Amniotic epithelial cell (primary cell): ENCODE results near the gene EML2.
A peak's percentile ranks its signal among the peaks of the same experiment; 100 is the strongest.
"Not testable (repeated sequence)": the region's sequence is repeated elsewhere in the genome, so short reads cannot be mapped to it uniquely, and the experiment has no call there.

ENCODE experiments used
- DNase-seq: peaks from one replicate; pipeline ENCODE4 v3.0.0-alpha.2; 2010; ENCODE audit warnings: low read depth

Gene EML2

GRCh38 chr19:45615795-45616703 is 23.1 kb downstream of the EML2 start:
- peak; percentile 87 for DNase-seq

GRCh38 chr19:45615056-45615455 is 24.1 kb downstream of the EML2 start:
- not testable (repeated sequence) for DNase-seq

DNA sequence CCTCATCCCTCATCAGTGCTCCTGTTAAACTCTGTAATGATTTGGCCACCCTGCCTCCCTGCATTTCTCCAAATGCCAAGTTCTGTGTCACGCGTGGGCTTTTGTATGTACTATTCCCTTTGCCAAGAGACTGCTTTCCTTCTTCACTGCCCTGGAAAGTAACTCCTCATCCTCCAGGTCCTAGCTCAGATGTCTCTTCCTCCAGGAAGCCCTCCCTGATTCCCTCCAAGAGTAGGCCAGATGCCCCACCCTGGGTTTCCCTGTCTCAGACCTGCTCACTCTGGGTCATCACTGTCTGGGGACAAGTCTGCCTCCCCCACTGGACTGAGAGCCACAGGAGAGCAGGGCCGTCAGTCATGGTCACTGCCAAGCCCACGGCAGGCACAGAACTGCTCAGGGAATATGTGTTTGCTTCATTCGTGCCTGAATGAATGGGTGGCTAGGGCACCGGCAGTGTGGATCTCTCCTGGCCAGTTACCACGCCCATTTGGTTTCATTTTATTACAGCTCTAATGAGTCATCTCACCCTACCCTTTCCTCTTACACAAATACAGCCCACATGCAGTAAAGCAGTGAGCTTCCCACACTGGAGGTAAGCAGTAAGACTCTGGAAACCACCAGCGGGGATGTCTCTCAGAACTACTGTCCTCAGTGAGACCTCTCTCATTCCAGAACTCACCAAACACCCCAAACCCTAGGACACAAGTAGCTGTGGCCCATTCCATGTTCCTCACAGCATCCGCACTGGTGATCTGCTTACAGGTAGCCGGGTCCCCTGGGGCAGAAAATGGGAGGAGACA is 25.1 kb downstream of the EML2 start:
- DNase-seq: peak; percentile 92

GRCh38 chr19:45608948-45609347 is 30.2 kb downstream of the EML2 start:
- no peak for DNase-seq

DNA sequence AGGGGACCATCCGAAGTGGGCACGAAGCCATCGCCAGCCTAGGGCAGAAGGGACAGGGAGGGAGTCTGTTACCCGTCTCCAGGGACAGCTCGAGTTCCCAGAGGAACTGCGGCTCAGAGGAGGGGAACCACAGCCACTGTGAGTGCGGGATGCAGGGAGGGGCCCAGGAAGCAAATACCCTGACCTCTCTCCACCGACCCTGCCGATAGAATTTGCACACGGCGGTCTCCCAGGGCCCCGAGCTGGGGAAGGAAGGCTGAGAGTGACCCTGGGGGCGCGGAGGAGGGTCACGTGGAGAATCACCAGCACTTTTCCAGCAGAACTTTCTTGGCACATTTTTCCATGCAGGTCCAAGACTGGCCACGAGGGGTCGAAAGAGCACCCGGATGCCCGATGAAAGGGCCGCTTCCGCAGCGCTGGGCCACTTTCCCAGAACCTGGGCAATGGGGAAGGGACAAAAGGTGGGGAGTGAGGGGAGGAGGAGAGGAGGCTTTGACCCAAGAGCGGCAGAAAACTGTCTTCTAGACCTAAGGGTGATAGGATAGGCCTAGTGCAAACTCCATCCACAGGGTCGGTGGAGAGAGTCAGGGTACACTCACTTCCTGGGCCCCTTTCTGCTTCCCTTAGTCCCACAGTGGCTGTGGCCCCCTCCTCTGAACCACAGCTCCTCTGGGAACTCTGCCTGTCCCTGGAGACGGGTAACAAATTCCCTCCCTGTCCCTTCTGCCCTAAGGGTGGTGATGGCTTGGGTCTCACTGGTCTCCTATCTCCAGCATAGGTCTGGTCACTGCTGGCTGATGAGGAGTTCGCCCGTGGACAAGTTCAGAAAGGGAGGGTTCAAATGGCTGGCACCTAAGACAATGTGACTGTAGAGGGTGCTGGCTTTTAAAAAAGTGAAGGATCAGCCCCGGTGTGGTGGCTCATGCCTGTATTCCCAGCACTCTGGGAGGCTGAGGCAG is 31.8 kb downstream of the EML2 start:
- peak; percentile 58 for DNase-seq

DNA sequence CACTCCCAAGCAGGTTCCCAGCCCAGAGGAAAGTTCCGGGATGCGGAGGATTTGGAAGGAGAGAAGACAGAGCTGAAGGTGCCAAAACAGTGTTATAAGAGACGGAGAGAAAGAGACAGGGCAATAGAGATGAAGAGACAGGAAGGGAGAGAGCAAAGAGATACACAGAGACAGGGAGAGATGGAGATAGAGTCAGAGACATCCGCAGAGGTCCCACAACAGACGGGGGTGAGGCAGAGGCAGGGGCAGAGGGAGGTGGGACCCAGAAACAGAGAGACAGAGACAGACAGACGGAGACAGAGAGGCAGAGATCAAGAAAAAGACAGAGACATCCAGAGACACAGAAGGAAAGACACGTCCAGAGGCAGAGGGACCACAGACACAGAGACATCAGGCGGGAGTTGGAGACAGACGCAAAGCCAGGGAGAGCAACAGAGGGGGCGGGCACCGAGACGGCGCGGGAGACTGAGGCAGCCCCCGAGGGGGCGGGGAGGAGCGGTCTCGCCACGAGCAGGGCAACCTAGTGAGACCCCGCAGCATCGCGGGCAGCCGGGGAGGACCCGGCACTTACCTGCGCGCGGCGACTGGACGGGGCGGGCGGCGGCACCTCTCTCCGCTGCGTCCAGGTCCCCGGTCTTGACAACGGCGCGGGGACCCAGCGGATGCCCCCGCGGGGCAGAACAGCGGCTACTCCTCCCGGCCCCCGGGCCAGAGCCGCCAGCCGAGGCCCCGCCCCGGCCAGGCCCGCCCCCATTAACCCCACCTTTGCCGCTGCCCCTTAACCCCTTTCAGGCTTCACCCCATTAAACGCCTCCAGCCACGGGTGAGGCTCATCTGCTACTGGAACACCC is 37.4 kb downstream of the EML2 start, which contains the start of gene GPR4:
Gene GPR4, minus strand, starts transcription at position 689 of the 851 bp plus-strand sequence. CDS start 10,346 bp downstream, outside the sequence.
- no peak for DNase-seq

DNA sequence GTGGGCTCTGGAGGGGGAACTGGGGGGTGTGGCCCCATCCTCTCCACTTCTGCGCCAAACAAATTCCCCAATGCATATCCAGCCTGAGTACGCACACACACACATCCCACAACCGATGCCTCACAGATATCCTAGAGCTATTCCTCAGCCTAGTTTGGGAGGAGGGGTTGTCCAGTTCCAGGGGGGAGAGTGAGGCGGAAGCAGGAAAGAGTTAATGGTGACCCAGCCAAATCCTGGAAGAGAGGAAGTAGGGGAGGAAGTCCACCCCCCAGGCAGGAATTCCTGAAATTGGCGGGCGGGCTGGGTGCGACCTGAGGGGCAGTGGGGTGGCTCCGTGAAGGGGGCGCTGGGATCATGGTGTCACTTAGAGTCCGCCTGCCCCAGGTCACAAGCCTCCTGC is 38.1 kb downstream of the EML2 start:
- DNase-seq: no peak

DNA sequence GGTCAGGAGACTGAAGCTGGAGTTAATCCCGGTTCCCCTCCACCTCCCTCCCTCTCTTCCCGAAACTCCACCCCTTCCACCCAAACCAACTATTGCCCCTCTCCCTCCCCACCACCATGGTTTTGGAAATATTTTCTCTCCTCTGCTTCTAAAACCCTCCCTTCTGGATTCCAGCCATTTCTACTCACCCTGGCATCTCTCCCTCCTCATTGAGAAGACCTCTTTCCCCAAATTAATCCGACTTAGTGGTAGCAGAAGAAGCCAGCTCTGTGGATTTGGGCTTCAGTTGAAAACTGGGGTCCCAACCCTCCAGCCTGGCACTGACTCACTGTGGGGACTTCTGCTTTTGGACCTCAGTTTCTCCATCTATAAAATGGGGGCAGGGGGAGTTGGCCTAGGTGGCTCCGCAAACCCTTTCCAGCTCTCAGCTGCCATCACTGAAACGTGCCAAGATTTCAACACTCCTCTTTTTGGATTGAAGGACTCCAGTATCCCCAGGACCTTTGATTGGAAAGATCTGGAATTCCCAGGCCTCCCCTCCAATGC is 38.8 kb downstream of the EML2 start:
- no peak for DNase-seq

DNA sequence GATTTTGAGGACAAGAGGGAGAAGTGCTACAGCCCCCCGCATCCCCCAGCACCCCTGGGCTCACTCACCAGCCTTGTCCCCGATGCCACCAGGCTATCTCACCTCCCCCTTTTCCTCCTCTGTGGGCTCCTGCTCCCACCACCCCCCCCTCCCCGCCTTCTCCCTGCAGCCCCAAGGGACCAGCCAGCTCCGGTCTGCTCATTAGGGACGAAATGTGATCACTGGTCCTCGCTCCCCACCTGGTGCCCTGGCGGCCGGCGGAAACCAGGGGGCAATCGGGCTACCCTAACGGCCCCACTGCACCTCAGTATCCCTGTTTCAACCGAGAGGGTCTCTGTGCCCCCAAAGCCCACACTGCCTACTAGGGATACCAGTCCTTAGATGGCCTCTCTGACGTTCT is 39.9 kb downstream of the EML2 start:
- DNase-seq: no peak

DNA sequence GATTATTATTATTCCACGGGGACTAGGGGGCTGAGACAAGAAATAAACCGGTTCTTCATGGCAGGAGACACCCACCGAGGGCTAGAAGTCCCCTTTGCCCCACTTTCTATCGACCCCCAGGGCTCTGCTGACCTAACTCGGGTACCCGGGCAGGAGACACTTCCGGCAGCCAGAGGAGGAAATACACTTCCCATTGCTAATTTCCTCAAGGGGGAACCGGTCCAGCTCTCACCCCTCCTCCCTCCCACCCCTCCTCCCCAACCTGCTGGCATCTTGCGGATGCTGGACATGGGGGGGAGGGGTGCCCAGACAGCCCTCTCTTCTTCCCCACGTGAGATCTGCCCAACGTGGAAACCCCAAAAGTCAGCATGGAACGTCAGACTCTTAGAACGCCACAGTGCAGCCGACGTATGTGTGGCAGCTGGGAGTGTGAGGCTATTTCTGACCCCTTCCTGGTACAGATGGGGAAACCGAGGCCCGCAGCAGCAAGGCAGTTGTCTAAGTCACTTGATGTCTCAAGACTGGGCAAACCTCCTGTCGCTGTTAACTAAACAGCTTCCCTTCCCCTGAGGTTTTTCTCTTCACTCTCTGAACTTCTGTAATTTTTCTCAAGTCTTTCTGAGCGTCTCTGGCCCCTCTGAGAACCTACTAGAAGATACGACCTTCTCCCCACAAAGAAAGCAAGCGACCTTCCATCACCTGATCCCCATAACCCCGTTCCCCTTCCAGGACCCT is 40.8 kb downstream of the EML2 start:
- DNase-seq: no peak

DNA sequence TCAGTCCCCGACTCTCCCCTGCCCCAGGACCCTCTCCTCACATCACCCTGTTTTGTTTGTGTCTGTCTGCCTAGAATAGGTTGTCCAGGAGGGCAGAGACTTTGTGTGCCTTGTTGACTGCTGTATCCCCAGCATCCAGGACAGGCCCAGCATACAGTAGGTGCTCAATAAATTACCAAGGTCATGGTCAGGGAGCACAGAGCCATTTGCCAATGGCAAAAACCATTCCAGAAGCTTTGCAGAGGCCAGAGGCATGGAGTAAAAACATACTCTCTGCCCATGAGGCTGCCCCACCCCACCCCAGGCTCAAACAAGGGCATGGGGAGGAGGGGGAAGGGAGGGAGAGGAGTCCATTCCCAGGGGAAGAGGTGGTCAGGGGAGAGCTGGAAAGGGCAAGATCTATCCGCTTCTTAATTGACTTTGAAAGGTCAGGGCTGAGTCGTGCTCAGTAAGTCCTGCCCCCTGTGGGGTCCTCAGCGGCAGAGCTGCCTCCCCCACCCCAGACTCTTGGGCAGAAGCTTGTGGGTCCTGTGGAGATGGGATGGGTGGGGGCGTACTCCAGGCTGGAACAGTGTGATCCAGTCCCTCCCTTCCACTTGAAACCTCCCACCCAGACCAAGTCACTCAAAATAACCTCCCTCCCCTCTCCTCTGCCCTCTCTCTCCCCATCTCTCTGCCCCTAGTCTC is 41.6 kb downstream of the EML2 start:
- DNase-seq: no peak

GRCh38 chr19:45595814-45596213 is 43.4 kb downstream of the EML2 start:
- DNase-seq: no peak

DNA sequence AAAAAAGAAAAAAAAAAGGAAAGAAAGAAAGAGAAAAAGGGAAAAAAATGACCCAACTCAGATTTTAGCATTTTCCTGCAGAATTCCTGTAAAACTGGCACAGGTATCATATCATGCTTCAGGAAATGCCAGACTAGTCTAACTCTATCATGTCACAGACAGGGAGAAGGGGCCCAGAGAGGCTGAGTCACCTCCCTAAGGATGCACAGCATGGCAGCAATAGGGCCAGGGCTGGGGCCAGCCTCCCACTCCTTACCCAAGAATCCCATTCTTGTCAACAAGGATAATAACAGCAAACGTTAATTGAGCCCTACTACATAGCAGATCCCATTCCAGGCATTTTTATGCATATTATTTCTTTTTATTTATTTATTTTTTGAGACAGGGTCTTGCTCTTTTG is 45.7 kb downstream of the EML2 start:
- no peak for DNase-seq

DNA sequence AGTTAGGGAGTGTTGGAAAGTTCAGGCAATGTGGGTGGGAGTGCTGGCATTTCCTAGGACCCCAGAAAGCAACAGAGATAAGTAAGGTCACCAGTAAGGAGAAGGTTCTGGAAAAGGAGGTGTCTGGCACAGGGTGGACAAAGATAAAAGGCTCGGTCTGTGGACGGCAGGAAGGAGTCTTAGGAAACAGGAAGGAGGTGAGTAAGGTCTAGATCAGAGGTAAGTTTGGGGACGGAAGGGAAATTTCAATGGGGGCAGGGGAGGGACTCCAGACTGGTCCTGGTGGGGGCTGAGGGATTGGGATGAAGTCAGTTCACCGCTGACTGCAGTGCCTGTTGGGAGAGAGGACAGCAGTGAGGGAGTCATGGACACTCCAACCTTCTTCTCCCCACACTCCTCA is 46.8 kb downstream of the EML2 start:
- DNase-seq: no peak

- DNase-seq: no peak
Observed at GRCh38 chr19:45591638-45592005, 47.6 kb downstream of the EML2 start.

GRCh38 chr19:45591004-45591637 is 48.1 kb downstream of the EML2 start:
- peak; percentile 34 for DNase-seq

GRCh38 chr19:45590300-45591003 is 48.7 kb downstream of the EML2 start:
- DNase-seq: no peak

DNA sequence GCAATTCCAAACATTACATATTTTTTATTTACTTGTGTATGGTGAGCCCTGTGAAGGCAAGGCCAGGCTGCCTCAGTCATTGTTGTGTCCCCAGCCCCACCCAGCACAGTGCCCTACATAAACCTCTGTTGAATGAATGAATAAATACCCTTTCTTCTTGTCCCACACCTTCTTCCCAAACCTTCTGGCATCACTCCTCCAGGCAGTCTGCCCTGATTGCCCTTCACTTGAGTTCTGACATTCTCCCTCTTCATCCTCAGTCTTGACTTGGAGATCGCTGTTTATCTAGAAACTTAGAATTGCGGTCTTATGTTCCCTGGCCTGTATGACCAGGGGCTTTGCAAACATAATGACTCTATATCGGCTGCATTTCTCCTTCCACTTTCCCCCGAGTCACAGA is 49.4 kb downstream of the EML2 start:
- no peak for DNase-seq
